ENCODE data around the gene TNFAIP8. TPM values are rescaled to one million over a fixed set of nuclear protein-coding genes. Genes with fewer than 3 reads are reported as not detected.

TNFAIP8 gene
- total RNA-seq, 1 experiment from 2014 or later: 16.4 TPM

- Histone ChIP-seq H3K9me2 (ENCODE audit: insufficient read depth) (no peaks in the 10 kb centered on the region), H4K20me1 (ENCODE audit: insufficient read depth) (no peaks in the 10 kb centered on the region), H3K27ac (peak overlapping the region; percentile 78), H3K36me3 (ENCODE audit: low read depth) (no peaks in the 10 kb centered on the region), H3K4me2 (peak overlapping the region; percentile 99), H3K79me2 (ENCODE audit: low read depth) (peaks cover 42% of the 10 kb centered on the region), H3K4me1 (replicated peaks; ENCODE audit: insufficient read depth) (peaks cover 60% of the 10 kb centered on the region), H3K27me3 (ENCODE audit: insufficient read depth, low read depth) (no peaks in the 10 kb centered on the region), H3F3A (ENCODE audit: insufficient read depth, low read depth) (peaks cover 9% of the 10 kb centered on the region; the same call in 1 of the 2 replicates), H3K9me3 (ENCODE audit: insufficient read depth, low read depth) (no peaks in the 10 kb centered on the region), H3K4me3 (peak overlapping the region; percentile 96), H2AFZ (peak overlapping the region; percentile 82)
- TF ChIP-seq EZH2 (IDR thresholded peaks at IDR 0.05; ENCODE audit: low read depth) (no peak), CTCF (conservative IDR thresholded peaks at IDR 0.05) (no peak)
- DNase-seq: peak; percentile 73 to 91
- intact Hi-C loops (cut with micrococcal nuclease; ENCODE audit: unreplicated experiment): loop anchor here (5.0 kb wide), 1 partner anchor 53 kb away; no protein-coding TSS in a partner anchor
- TSS peak; percentile 73 for BruUV-seq (replicated peaks)
- POLR2A ChIA-PET (ENCODE audit: unreplicated experiment): interaction anchor here (0.6 kb wide), 1 partner anchor 96 kb away, joined by 9 read pairs; no protein-coding TSS in a partner anchor
- CTCF ChIA-PET: interaction anchor here (3.5 kb wide), 1 partner anchor 56 kb away, joined by 10 read pairs; no protein-coding TSS in a partner anchor
These were observed 578 bp upstream of the TNFAIP8 start for GRCh38 chr5:119355244-119355638.

GRCh38 chr5:119356612-119357188 is 881 bp downstream of the TNFAIP8 start:
- ChIA-PET POLR2A (ENCODE audit: unreplicated experiment) (interaction anchor here (0.6 to 0.7 kb wide), 3 partner anchors 54 to 286 kb away, joined by 3 to 16 read pairs (median 4); partner anchors contain the start of gene DMXL1), CTCF (interaction anchor here (3.5 kb wide), 1 partner anchor 55 kb away, joined by 10 read pairs; no protein-coding TSS in a partner anchor)
- no peak for TF ChIP-seq EZH2 (IDR thresholded peaks at IDR 0.05; ENCODE audit: low read depth)
- TF ChIP-seq CTCF (conservative IDR thresholded peaks at IDR 0.05): no peak
- Histone ChIP-seq H3K9me3 (ENCODE audit: insufficient read depth, low read depth) (no peaks in the 10 kb centered on the region), H3K9me2 (ENCODE audit: insufficient read depth) (no peaks in the 10 kb centered on the region), H3K27ac (peak overlapping the region; percentile 78), H3K4me3 (peak overlapping the region; percentile 96), H3K36me3 (ENCODE audit: low read depth) (no peaks in the 10 kb centered on the region), H3F3A (ENCODE audit: insufficient read depth, low read depth) (peaks cover 22% of the 10 kb centered on the region; the same call in 1 of the 2 replicates), H3K4me1 (replicated peaks; ENCODE audit: insufficient read depth) (peaks cover 75% of the 10 kb centered on the region), H3K27me3 (ENCODE audit: insufficient read depth, low read depth) (no peaks in the 10 kb centered on the region), H3K79me2 (ENCODE audit: low read depth) (peaks cover 57% of the 10 kb centered on the region), H2AFZ (peak overlapping the region; percentile 82), H3K4me2 (peak overlapping the region; percentile 99), H4K20me1 (ENCODE audit: insufficient read depth) (no peaks in the 10 kb centered on the region)
- intact Hi-C loops (cut with micrococcal nuclease; ENCODE audit: unreplicated experiment): loop anchor here (1.0 to 5.0 kb wide), 4 partner anchors 34 to 88 kb away; no protein-coding TSS in a partner anchor
- no TSS peak for BruUV-seq (replicated peaks)
- no peak for DNase-seq

- H3F3A ChIP-seq (ENCODE audit: insufficient read depth, low read depth): peaks cover 22% of the 10 kb centered on the region; the same call in 1 of the 2 replicates
- no TSS peak for BruUV-seq (replicated peaks)
- H3K9me2 ChIP-seq (ENCODE audit: insufficient read depth): no peaks in the 10 kb centered on the region
- H2AFZ ChIP-seq: peak overlapping the region; percentile 82
- DNase-seq: no peak
- peak overlapping the region; percentile 96 for H3K4me3 ChIP-seq
- CTCF ChIA-PET: interaction anchor here (3.5 kb wide), 1 partner anchor 54 kb away, joined by 10 read pairs; no protein-coding TSS in a partner anchor
- H3K27me3 ChIP-seq (ENCODE audit: insufficient read depth, low read depth): no peaks in the 10 kb centered on the region
- H3K4me2 ChIP-seq: peak overlapping the region; percentile 99
- H3K36me3 ChIP-seq (ENCODE audit: low read depth): no peaks in the 10 kb centered on the region
- POLR2A ChIA-PET (ENCODE audit: unreplicated experiment): no interaction called here
- H3K27ac ChIP-seq: peak overlapping the region; percentile 78; the same call in 1 of the 2 replicates
- TF ChIP-seq CTCF (conservative IDR thresholded peaks at IDR 0.05) (no peak), EZH2 (IDR thresholded peaks at IDR 0.05; ENCODE audit: low read depth) (no peak)
- no peaks in the 10 kb centered on the region for H3K9me3 ChIP-seq (ENCODE audit: insufficient read depth, low read depth)
- intact Hi-C loops (cut with micrococcal nuclease; ENCODE audit: unreplicated experiment): loop anchor here (2.0 to 5.0 kb wide), 3 partner anchors 34 to 56 kb away; no protein-coding TSS in a partner anchor
- peaks cover 80% of the 10 kb centered on the region for H3K4me1 ChIP-seq (replicated peaks; ENCODE audit: insufficient read depth)
- H4K20me1 ChIP-seq (ENCODE audit: insufficient read depth): no peaks in the 10 kb centered on the region
- peaks cover 62% of the 10 kb centered on the region for H3K79me2 ChIP-seq (ENCODE audit: low read depth)
These were observed 1.5 kb downstream of the TNFAIP8 start for GRCh38 chr5:119357270-119357669.
